ENCODE data around the gene COL4A4. TPM values are rescaled to one million over a fixed set of nuclear protein-coding genes. Genes with fewer than 3 reads are reported as not detected.
A peak's percentile ranks its signal among the peaks of the same experiment; 100 is the strongest.

COL4A4 gene
- total and polyA plus RNA-seq, 2 experiments from 2014 or later = 0.47 to 3.0 TPM

DNA sequence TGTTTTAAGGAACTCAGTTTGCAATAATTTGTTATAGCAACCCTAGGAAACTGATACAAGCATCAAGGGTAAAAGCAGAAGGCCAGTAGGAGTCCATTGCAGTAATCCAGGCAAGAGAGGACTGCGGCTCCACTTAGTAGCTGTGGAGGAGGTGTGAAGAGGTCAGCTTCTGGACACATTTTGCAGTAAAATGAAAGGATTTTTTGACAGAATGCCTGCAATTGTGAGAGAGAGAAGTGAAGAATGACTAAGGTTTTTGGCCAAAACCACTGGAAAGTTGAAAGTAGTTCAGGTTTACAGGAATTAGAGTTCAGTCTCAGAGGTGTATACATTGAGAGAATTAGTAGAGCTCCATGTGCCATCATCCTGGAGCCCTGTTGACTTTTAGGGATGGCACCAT is 198.6 kb downstream of the COL4A4 start:
- Histone ChIP-seq H4K20me1 (ENCODE audit: insufficient read depth, poor library complexity, severe bottlenecking) (no peaks in the 10 kb centered on the region), H3K4me1 (ENCODE audit: insufficient read depth) (no peaks in the 10 kb centered on the region), H3K79me2 (no peaks in the 10 kb centered on the region), H3K4me2 (no peak overlapping the region), H3K27ac (no peak overlapping the region), H3K27me3 (no peaks in the 10 kb centered on the region), H3K9me2 (replicated peaks; ENCODE audit: insufficient read depth) (no peaks in the 10 kb centered on the region), H3K4me3 (no peak overlapping the region), H3K9me3 (ENCODE audit: low read depth) (no peaks in the 10 kb centered on the region), H2AFZ (no peak overlapping the region), H3K36me3 (replicated peaks; ENCODE audit: insufficient read depth, low read depth) (no peaks in the 10 kb centered on the region)
- TF ChIP-seq, protein P1, sequence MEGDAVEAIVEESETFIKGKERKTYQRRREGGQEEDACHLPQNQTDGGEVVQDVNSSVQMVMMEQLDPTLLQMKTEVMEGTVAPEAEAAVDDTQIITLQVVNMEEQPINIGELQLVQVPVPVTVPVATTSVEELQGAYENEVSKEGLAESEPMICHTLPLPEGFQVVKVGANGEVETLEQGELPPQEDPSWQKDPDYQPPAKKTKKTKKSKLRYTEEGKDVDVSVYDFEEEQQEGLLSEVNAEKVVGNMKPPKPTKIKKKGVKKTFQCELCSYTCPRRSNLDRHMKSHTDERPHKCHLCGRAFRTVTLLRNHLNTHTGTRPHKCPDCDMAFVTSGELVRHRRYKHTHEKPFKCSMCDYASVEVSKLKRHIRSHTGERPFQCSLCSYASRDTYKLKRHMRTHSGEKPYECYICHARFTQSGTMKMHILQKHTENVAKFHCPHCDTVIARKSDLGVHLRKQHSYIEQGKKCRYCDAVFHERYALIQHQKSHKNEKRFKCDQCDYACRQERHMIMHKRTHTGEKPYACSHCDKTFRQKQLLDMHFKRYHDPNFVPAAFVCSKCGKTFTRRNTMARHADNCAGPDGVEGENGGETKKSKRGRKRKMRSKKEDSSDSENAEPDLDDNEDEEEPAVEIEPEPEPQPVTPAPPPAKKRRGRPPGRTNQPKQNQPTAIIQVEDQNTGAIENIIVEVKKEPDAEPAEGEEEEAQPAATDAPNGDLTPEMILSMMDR (IDR thresholded peaks at IDR 0.05; ENCODE audit: poor library complexity) = no peak
- no peak for TF ChIP-seq EZH2phosphoT487 (IDR thresholded peaks at IDR 0.05; ENCODE audit: low read depth, severe bottlenecking, unreplicated experiment)
- TF ChIP-seq EZH2 (IDR thresholded peaks at IDR 0.05; ENCODE audit: borderline replicate concordance) = no peak
- DNase-seq (ENCODE audit: low spot score) = no peak
- WGBS (ENCODE audit: low lambda C conversion rate, missing lambda C conversion rate) = 97% methylated on average over 1 of the region's 1 CpG

DNA sequence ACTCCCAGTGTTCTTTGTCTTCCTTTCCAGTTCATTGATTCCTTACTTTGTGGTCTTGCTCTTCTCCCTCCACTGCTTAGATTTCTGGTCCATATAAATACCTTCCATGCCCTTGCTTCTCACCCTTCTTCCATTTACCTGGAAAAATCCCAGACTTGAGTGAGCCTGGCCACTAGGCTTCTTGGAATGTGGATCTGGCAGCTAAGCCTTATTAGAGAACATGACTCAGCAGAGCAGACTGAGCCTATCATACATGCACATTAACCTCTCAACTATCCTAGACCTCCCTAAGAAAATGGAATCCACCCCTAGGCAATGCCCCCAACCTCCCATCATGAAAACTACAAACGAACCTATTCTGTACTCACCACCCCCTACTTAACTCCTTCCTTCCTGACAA is 200.5 kb downstream of the COL4A4 start:
- Histone ChIP-seq H3K9me3 (ENCODE audit: low read depth) (no peaks in the 10 kb centered on the region), H4K20me1 (ENCODE audit: insufficient read depth, poor library complexity, severe bottlenecking) (no peaks in the 10 kb centered on the region), H3K4me3 (no peak overlapping the region), H3K79me2 (no peaks in the 10 kb centered on the region), H2AFZ (no peak overlapping the region), H3K9me2 (replicated peaks; ENCODE audit: insufficient read depth) (no peaks in the 10 kb centered on the region), H3K4me2 (no peak overlapping the region), H3K27ac (no peak overlapping the region), H3K4me1 (ENCODE audit: insufficient read depth) (no peaks in the 10 kb centered on the region), H3K27me3 (no peaks in the 10 kb centered on the region), H3K36me3 (replicated peaks; ENCODE audit: insufficient read depth, low read depth) (no peaks in the 10 kb centered on the region)
- TF ChIP-seq, protein P1 (IDR thresholded peaks at IDR 0.05; ENCODE audit: poor library complexity) = no peak
- TF ChIP-seq EZH2 (IDR thresholded peaks at IDR 0.05; ENCODE audit: borderline replicate concordance) (no peak), EZH2phosphoT487 (IDR thresholded peaks at IDR 0.05; ENCODE audit: low read depth, severe bottlenecking, unreplicated experiment) (no peak)
- WGBS (ENCODE audit: low lambda C conversion rate, missing lambda C conversion rate) = 31% methylated on average over 1 of the region's 1 CpG
- peak; percentile 17 for DNase-seq (ENCODE audit: low spot score)

DNA sequence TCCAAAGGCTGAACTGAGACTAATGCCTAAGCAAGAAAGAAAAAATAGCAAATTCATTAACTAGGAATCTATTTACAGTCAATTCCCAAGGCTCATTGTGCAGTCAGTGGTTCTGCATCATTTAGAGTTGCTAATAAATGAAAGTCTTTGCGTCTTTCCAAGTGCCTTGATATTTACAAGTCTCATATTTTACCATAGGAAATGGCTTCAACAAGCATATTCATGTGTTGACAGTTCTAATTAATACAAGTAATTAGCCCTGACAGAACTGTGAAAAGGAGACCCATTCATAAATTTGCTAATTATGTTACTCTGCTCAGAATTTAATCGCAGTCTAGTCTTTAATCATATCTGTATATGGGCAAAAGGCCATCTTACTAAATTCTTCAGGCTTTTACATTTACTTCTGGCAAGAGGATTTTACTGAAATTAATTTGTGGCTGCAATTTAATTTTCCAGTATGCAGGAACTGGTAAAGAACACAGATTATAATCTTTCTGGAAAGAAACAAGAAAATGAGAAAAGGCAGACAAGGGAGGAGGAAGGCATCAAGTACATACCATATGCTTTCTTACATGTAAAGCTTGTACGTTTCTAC is 201.7 kb downstream of the COL4A4 start:
- WGBS (ENCODE audit: low lambda C conversion rate, missing lambda C conversion rate) = 95% methylated on average over 3 of the region's 3 CpGs
- TF ChIP-seq EZH2phosphoT487 (IDR thresholded peaks at IDR 0.05; ENCODE audit: low read depth, severe bottlenecking, unreplicated experiment) = no peak
- TF ChIP-seq, protein P1 (IDR thresholded peaks at IDR 0.05; ENCODE audit: poor library complexity) = no peak
- TF ChIP-seq EZH2 (IDR thresholded peaks at IDR 0.05; ENCODE audit: borderline replicate concordance) = no peak
- Histone ChIP-seq H3K4me1 (ENCODE audit: insufficient read depth) (no peaks in the 10 kb centered on the region), H3K4me3 (no peak overlapping the region), H3K27me3 (no peaks in the 10 kb centered on the region), H3K9me2 (replicated peaks; ENCODE audit: insufficient read depth) (no peaks in the 10 kb centered on the region), H3K27ac (no peak overlapping the region), H3K79me2 (no peaks in the 10 kb centered on the region), H3K36me3 (replicated peaks; ENCODE audit: insufficient read depth, low read depth) (no peaks in the 10 kb centered on the region), H3K4me2 (no peak overlapping the region), H3K9me3 (ENCODE audit: low read depth) (no peaks in the 10 kb centered on the region), H2AFZ (no peak overlapping the region), H4K20me1 (ENCODE audit: insufficient read depth, poor library complexity, severe bottlenecking) (no peaks in the 10 kb centered on the region)
- no peak for DNase-seq (ENCODE audit: low spot score)
